AG04450 (cell line): ENCODE measurements around the gene IL1R2. TPM values are rescaled to one million over a fixed set of nuclear protein-coding genes. Genes with fewer than 3 reads are reported as not detected.

ENCODE experiments used
- CTCF ChIA-PET: fragments of 300-600, 350-600 bp; formaldehyde crosslinking; extraction: SDS; loops from one replicate; lab custom pipeline; 2022; ENCODE audit warnings: antibody characterized with exemption, inconsistent platforms; lab: Charles Lee
- POLR2A ChIA-PET: fragments of 350-600 bp; formaldehyde crosslinking; extraction: SDS; loops from one replicate; lab custom pipeline; 2021; ENCODE audit warnings: antibody characterized with exemption, inconsistent platforms; lab: Yijun Ruan, JAX
- DNase-seq: peaks from one replicate; pipeline ENCODE4 v3.0.0-alpha.2; 2011; ENCODE audit warnings: low read depth, low spot score
- H3K27ac ChIP-seq: one replicate; pipeline ENCODE4 v1.5.1; 2012; ENCODE audit warnings: low read depth, low read length, control low read depth
- H3K27me3 ChIP-seq: one replicate; pipeline ENCODE4 v1.6.0; 2012; ENCODE audit warnings: low read length; ENCODE audit not compliant: control insufficient read depth, insufficient read depth
- H3K4me3 ChIP-seq: 2 replicates; pipeline ENCODE4 v1.5.1; 2011; ENCODE audit warnings: mild to moderate bottlenecking, low read depth, low read length, control low read depth
- H3K9me3 ChIP-seq: 2 replicates; pipeline ENCODE4 v1.5.1; 2012; ENCODE audit warnings: low read length; ENCODE audit not compliant: control insufficient read depth, insufficient read depth
- polyA plus RNA-seq: library from polyadenylated mRNA; depleted of rRNA; stranded (reverse); fragments of >200 nt; gene quantifications from 2 replicates; pipeline ENCODE4 v1.2.3, GENCODE V29; 2011
- TF ChIP-seq, protein P1 (sequence below): IDR thresholded peaks from 2 replicates; pipeline ENCODE4 v1.5.1; 2011; ENCODE audit warnings: low read depth, low read length, control low read depth, inconsistent platforms

The IL1R2 gene
- polyA plus RNA-seq, 1 experiment = 0.41 TPM

DNA sequence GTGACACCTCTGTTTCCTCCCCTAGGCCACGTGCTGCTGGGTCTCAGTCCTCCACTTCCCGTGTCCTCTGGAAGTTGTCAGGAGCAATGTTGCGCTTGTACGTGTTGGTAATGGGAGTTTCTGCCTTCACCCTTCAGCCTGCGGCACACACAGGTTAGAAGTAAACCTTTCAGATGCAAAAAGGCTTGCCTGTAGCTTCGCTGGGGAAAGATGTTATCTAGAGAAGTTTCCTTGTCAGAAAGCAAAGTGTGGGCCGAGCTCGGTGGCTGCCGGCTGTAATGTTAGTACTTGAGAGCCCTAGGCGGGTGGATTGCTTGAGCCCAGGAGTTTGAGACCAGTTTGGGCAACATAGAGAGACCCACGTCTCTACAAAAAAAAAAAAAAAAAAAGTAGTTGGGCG lies 16.7 kb downstream of the IL1R2 start:
- DNase-seq = no peak
- POLR2A ChIA-PET = no interaction called here
- TF ChIP-seq, protein P1, sequence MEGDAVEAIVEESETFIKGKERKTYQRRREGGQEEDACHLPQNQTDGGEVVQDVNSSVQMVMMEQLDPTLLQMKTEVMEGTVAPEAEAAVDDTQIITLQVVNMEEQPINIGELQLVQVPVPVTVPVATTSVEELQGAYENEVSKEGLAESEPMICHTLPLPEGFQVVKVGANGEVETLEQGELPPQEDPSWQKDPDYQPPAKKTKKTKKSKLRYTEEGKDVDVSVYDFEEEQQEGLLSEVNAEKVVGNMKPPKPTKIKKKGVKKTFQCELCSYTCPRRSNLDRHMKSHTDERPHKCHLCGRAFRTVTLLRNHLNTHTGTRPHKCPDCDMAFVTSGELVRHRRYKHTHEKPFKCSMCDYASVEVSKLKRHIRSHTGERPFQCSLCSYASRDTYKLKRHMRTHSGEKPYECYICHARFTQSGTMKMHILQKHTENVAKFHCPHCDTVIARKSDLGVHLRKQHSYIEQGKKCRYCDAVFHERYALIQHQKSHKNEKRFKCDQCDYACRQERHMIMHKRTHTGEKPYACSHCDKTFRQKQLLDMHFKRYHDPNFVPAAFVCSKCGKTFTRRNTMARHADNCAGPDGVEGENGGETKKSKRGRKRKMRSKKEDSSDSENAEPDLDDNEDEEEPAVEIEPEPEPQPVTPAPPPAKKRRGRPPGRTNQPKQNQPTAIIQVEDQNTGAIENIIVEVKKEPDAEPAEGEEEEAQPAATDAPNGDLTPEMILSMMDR = no peak
- CTCF ChIA-PET = interaction anchor here (0.7 to 5.4 kb wide), 3 partner anchors 12 to 232 kb away, joined by 7 to 99 read pairs (median 25); no protein-coding TSS in a partner anchor
- H3K27me3 ChIP-seq = peaks cover 4% of the 10 kb centered on the region
- H3K4me3 ChIP-seq = no peak overlapping the region
- no peak overlapping the region for H3K27ac ChIP-seq
- no peaks in the 10 kb centered on the region for H3K9me3 ChIP-seq

DNA sequence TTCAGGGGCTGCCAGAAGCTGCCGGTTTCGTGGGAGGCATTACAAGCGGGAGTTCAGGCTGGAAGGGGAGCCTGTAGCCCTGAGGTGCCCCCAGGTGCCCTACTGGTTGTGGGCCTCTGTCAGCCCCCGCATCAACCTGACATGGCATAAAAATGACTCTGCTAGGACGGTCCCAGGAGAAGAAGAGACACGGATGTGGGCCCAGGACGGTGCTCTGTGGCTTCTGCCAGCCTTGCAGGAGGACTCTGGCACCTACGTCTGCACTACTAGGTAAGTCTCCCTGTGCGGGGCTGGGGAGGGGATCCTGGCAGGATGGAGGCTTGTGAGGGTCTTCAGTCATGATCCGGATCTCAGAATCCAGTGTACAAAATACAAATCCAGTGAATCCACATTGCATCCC lies 17.8 kb downstream of the IL1R2 start:
- peaks cover 4% of the 10 kb centered on the region for H3K27me3 ChIP-seq
- no peak for DNase-seq
- no peak overlapping the region for H3K27ac ChIP-seq
- ChIA-PET POLR2A (no interaction called here), CTCF (interaction anchor here (0.9 to 5.1 kb wide), 2 partner anchors 10 to 157 kb away, joined by 3 to 25 read pairs; no protein-coding TSS in a partner anchor)
- H3K4me3 ChIP-seq = no peak overlapping the region
- H3K9me3 ChIP-seq = no peaks in the 10 kb centered on the region
- TF ChIP-seq, protein P1 = no peak

DNA sequence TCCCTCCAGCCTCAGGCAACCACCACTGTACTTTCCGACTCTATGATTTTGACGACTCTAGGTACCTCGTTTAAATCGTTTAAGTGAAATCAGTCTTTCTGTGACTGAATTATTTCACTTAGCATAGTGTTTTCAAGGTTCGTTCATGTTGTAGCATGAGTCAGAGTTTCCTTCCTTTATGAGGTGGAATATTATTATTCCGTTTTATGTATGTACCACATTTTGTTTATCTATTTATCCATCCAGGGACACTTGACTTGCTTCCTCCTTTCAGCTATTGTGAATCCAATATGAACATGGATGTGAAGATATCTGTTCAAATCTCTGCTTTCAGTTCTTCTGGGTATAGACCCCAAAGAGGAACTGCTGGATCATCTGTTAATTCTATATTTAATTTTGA lies 19.1 kb downstream of the IL1R2 start:
- TF ChIP-seq, protein P1 = no peak

DNA sequence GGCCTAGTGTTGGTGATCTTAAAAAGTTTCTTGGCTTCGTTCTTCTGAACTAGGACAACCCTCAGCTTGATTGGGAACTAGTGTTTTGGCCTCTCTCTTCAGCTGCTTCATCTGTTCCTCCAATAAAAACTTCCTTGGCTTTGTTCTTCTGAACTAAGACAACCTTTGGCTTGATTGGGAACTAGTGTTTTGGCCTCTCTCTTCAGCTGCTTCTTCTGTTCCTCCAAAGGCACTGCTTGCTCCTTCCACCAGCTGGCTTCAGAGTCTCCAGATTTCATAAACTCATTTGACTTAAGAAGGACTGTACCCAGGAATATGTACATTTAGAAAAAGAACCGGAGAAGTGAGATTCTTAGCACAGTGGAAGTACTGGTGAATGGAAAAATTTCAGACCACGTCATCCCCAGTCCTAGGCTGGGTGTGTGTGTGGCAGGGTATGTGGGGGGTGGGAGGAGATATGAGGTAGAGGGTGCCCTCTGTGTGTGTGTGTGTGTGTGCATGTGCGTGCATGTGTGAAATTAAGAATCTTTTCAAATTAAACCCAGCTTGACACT lies 20.4 kb downstream of the IL1R2 start:
- Histone ChIP-seq H3K4me3 (no peak overlapping the region), H3K27ac (no peak overlapping the region), H3K9me3 (no peaks in the 10 kb centered on the region), H3K27me3 (no peaks in the 10 kb centered on the region)
- no peak for DNase-seq
- TF ChIP-seq, protein P1 = no peak
- CTCF ChIA-PET = interaction anchor here (1.0 to 5.5 kb wide), 5 partner anchors 8 to 229 kb away, joined by 3 to 28 read pairs (median 5); no protein-coding TSS in a partner anchor
- POLR2A ChIA-PET = no interaction called here

More for the DNA sequence above, 19.1 kb downstream of the IL1R2 start:
- no peak for DNase-seq
- CTCF ChIA-PET = interaction anchor here (1.0 kb wide), 1 partner anchor 9 kb away, joined by 3 read pairs; no protein-coding TSS in a partner anchor
- Histone ChIP-seq H3K4me3 (no peak overlapping the region), H3K9me3 (no peaks in the 10 kb centered on the region), H3K27me3 (no peaks in the 10 kb centered on the region), H3K27ac (no peak overlapping the region)
- POLR2A ChIA-PET = no interaction called here
